ENCODE data around the gene SFRP4. TPM values are rescaled to one million over a fixed set of nuclear protein-coding genes. Genes with fewer than 3 reads are reported as not detected.
A peak's percentile ranks its signal among the peaks of the same experiment; 100 is the strongest.

SFRP4 gene
- total RNA-seq, 1 donor, result 205 TPM

GRCh38 chr7:37924491-37925041, 7.9 kb upstream of the SFRP4 start:
- no peak for TF ChIP-seq CTCF (IDR thresholded peaks at IDR 0.05; ENCODE audit: extremely low read depth, low read depth, low read length)
- H3K9me3 ChIP-seq (ENCODE audit: low read depth, low read length), result peaks cover 5% of the 10 kb centered on the region
- H3K4me3 ChIP-seq (ENCODE audit: insufficient read depth, low read length), result no peak overlapping the region
- H3K4me2 ChIP-seq (ENCODE audit: insufficient read depth, low read length), result no peak overlapping the region
- H3K27ac ChIP-seq (ENCODE audit: low read depth, low read length), result no peak overlapping the region
- H3K27me3 ChIP-seq (ENCODE audit: insufficient read depth, low read length), result peaks cover 4% of the 10 kb centered on the region
- H4K20me1 ChIP-seq (ENCODE audit: insufficient read depth, low read length), result no peaks in the 10 kb centered on the region
- peaks cover 44% of the 10 kb centered on the region for H3K79me2 ChIP-seq (ENCODE audit: insufficient read depth, low read length)
- no peaks in the 10 kb centered on the region for H3K36me3 ChIP-seq (ENCODE audit: insufficient read depth, low read length)
- peaks cover 22% of the 10 kb centered on the region for H3K4me1 ChIP-seq (ENCODE audit: insufficient read depth, low read length)
- no peak for DNase-seq (ENCODE audit: insufficient read length, low spot score, missing footprints)
- H2AFZ ChIP-seq (ENCODE audit: low read length), result no peak overlapping the region

- no peak for TF ChIP-seq CTCF (IDR thresholded peaks at IDR 0.05; ENCODE audit: extremely low read depth, low read depth, low read length)
- Histone ChIP-seq H4K20me1 (ENCODE audit: insufficient read depth, low read length) (no peaks in the 10 kb centered on the region), H2AFZ (ENCODE audit: low read length) (no peak overlapping the region), H3K4me2 (ENCODE audit: insufficient read depth, low read length) (no peak overlapping the region), H3K27ac (ENCODE audit: low read depth, low read length) (no peak overlapping the region), H3K4me1 (ENCODE audit: insufficient read depth, low read length) (peaks cover 20% of the 10 kb centered on the region), H3K9me3 (ENCODE audit: low read depth, low read length) (peaks cover 5% of the 10 kb centered on the region), H3K27me3 (ENCODE audit: insufficient read depth, low read length) (peaks cover 10% of the 10 kb centered on the region), H3K79me2 (ENCODE audit: insufficient read depth, low read length) (peaks cover 42% of the 10 kb centered on the region), H3K36me3 (ENCODE audit: insufficient read depth, low read length) (no peaks in the 10 kb centered on the region), H3K4me3 (ENCODE audit: insufficient read depth, low read length) (no peak overlapping the region)
- DNase-seq (ENCODE audit: insufficient read length, low spot score, missing footprints), result no peak
Observed at GRCh38 chr7:37923996-37924395, 7.4 kb upstream of the SFRP4 start.

DNA sequence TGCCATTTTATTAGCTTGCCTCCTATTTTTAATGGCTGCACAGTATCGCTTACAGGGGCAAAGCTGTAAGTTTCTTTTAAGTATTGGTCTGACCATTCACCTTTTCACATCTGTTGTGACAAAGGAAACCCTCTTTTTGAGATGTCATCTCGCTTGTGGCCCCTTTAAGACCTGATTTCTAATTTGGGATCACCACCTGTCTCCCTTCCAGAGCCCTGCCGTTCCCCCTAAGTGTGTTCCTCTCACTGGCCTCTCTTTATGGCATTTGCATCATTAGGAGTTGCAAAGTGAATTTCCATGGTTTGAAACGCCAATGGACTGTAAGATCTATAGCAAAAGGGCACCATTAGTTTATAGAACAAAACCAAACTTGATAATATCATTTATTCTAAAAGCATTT, 5.3 kb upstream of the SFRP4 start:
- peaks cover 5% of the 10 kb centered on the region for H3K9me3 ChIP-seq (ENCODE audit: low read depth, low read length)
- no peaks in the 10 kb centered on the region for H4K20me1 ChIP-seq (ENCODE audit: insufficient read depth, low read length)
- no peak for DNase-seq (ENCODE audit: insufficient read length, low spot score, missing footprints)
- H3K27ac ChIP-seq (ENCODE audit: low read depth, low read length), result no peak overlapping the region
- H3K4me1 ChIP-seq (ENCODE audit: insufficient read depth, low read length), result peaks cover 3% of the 10 kb centered on the region
- H3K36me3 ChIP-seq (ENCODE audit: insufficient read depth, low read length), result no peaks in the 10 kb centered on the region
- H3K79me2 ChIP-seq (ENCODE audit: insufficient read depth, low read length), result peaks cover 34% of the 10 kb centered on the region
- H3K4me3 ChIP-seq (ENCODE audit: insufficient read depth, low read length), result peak overlapping the region; percentile 78
- H3K27me3 ChIP-seq (ENCODE audit: insufficient read depth, low read length), result peaks cover 18% of the 10 kb centered on the region
- no peak for TF ChIP-seq CTCF (IDR thresholded peaks at IDR 0.05; ENCODE audit: extremely low read depth, low read depth, low read length)
- H3K4me2 ChIP-seq (ENCODE audit: insufficient read depth, low read length), result peak overlapping the region; percentile 77
- no peak overlapping the region for H2AFZ ChIP-seq (ENCODE audit: low read length)

- H3K79me2 ChIP-seq (ENCODE audit: insufficient read depth, low read length), result peaks cover 29% of the 10 kb centered on the region
Observed at GRCh38 chr7:37920849-37921805, 4.5 kb upstream of the SFRP4 start.

More at GRCh38 chr7:37920849-37921805, 4.5 kb upstream of the SFRP4 start:
- Histone ChIP-seq H3K27ac (ENCODE audit: low read depth, low read length) (peak overlapping the region; percentile 48), H3K4me1 (ENCODE audit: insufficient read depth, low read length) (peaks cover 3% of the 10 kb centered on the region), H4K20me1 (ENCODE audit: insufficient read depth, low read length) (no peaks in the 10 kb centered on the region), H3K9me3 (ENCODE audit: low read depth, low read length) (peaks cover 5% of the 10 kb centered on the region), H3K4me3 (ENCODE audit: insufficient read depth, low read length) (peak overlapping the region; percentile 78), H2AFZ (ENCODE audit: low read length) (peak overlapping the region; percentile 85), H3K27me3 (ENCODE audit: insufficient read depth, low read length) (peaks cover 22% of the 10 kb centered on the region), H3K36me3 (ENCODE audit: insufficient read depth, low read length) (no peaks in the 10 kb centered on the region), H3K4me2 (ENCODE audit: insufficient read depth, low read length) (peak overlapping the region; percentile 77)
- peak; percentile 5 for TF ChIP-seq CTCF (IDR thresholded peaks at IDR 0.05; ENCODE audit: extremely low read depth, low read depth, low read length)
- DNase-seq (ENCODE audit: insufficient read length, low spot score, missing footprints), result peak; percentile 48

Measured in osteoblast (primary cell).